Measurements from ENCODE around the gene ARRDC2.
A peak's percentile ranks its signal among the peaks of the same experiment; 100 is the strongest.
"Not testable (repeated sequence)": the region's sequence is repeated elsewhere in the genome, so short reads cannot be mapped to it uniquely, and the experiment has no call there.

The ARRDC2 gene

DNA sequence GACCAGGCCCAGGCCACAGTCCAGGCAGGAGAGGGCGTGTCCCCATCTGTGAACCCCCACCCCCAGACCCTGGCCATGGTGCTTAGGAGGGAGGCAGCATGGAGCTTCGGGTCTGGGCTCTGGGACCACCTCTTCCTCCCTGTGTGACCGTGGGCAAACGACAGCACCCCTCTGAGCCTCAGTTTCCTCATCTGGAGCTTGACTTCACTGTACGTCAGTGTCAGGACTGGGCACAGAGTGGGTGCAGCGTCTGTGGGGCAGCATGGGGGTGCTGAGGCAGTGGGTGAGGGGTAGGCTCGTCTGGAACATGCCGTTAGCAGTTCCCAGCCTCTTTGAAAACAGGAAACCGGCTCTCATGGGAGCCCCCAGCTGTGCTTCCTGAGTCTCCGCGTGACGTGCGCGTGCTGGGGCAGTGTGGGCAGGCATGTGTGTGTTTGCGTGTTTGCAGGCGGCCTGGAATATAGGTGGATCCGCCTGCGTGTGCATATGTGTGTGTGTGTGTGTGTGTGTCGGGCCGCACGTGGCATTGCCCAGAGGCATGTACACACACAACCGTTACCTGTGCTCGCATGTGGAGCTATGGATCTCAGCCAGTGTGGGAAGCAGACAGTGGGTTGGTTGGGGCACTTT is 15.8 kb downstream of the ARRDC2 start:
- no peak overlapping the region for H2BK5ac ChIP-seq (ENCODE audit: low read depth, low read length, poor library complexity)
- no peak overlapping the region for H3K14ac ChIP-seq (ENCODE audit: low read length)
- H3K27ac ChIP-seq (ENCODE audit: low read depth, low read length): no peak overlapping the region
- no peak overlapping the region for H2AK5ac ChIP-seq (ENCODE audit: low read length)
- H3K79me1 ChIP-seq (ENCODE audit: low read length): no peaks in the 10 kb centered on the region
- H4K12ac ChIP-seq (ENCODE audit: low read depth, low read length): no peak overlapping the region
- no peaks in the 10 kb centered on the region for H3K4me1 ChIP-seq (ENCODE audit: control insufficient read depth in 1 of 2, insufficient read depth in 2 of 2, low read length in 2 of 2)
- H2BK12ac ChIP-seq (ENCODE audit: low read length): no peak overlapping the region
- H3K9ac ChIP-seq (ENCODE audit: low read length): no peak overlapping the region
- WGBS (ENCODE audit: extremely low coverage, insufficient coverage, insufficient read length): no CpG with 5 or more reads among the region's 23 CpGs
- H3K23ac ChIP-seq (ENCODE audit: low read length): no peak overlapping the region
- peaks cover 3% of the 10 kb centered on the region for H3K9me3 ChIP-seq (ENCODE audit: insufficient read depth, low read depth, low read length)
- H4K8ac ChIP-seq (ENCODE audit: low read depth, low read length): no peak overlapping the region
- no peak overlapping the region for H2AFZ ChIP-seq (ENCODE audit: insufficient read depth, low read length, poor library complexity)
- H3K4me3 ChIP-seq (ENCODE audit: low read depth, low read length): no peak overlapping the region
- DNase-seq: peak in 1 of 2 donors; percentile 25
- H3K4ac ChIP-seq (ENCODE audit: low read depth, low read length): no peak overlapping the region
- H4K91ac ChIP-seq (ENCODE audit: low read depth, low read length): no peak overlapping the region
- no peaks in the 10 kb centered on the region for H3K27me3 ChIP-seq (ENCODE audit: insufficient read depth, low read length)
- no peaks in the 10 kb centered on the region for H3K79me2 ChIP-seq (ENCODE audit: control insufficient read depth, insufficient read depth, low read length, poor library complexity)
- H3K18ac ChIP-seq (ENCODE audit: low read length): no peak overlapping the region
- H3K36me3 ChIP-seq (ENCODE audit: control insufficient read depth in 1 of 2, insufficient read depth in 2 of 2, low read length in 2 of 2): no peaks in the 10 kb centered on the region
- H2BK120ac ChIP-seq (ENCODE audit: insufficient read depth, low read length, poor library complexity): no peak overlapping the region
- H3K4me2 ChIP-seq (ENCODE audit: low read length): no peak overlapping the region

DNA sequence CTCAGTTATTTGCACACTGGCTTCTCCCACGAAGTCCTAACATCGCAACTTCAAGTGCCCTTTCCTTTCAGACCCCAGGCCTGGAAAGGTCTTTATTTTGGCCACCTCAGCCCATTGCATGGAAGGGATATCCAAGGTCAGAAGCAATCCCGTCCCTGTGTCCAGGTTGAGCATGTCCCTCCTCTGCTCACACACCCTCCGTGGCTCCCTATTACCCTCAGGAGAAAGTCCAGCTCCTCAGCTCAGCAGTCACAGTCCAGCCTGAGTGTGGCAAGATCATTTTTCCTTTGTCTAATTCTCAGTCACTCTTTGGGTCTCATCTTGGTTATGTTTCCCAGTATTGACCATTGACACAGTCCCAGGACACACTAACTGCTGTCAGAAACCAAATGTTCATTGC is 19.2 kb downstream of the ARRDC2 start:
- Histone ChIP-seq H4K91ac (ENCODE audit: low read depth, low read length) (no peak overlapping the region), H3K14ac (ENCODE audit: low read length) (no peak overlapping the region), H4K12ac (ENCODE audit: low read depth, low read length) (no peak overlapping the region), H3K4ac (ENCODE audit: low read depth, low read length) (no peak overlapping the region), H2BK120ac (ENCODE audit: insufficient read depth, low read length, poor library complexity) (no peak overlapping the region), H3K9ac (ENCODE audit: low read length) (no peak overlapping the region), H2BK5ac (ENCODE audit: low read depth, low read length, poor library complexity) (no peak overlapping the region), H3K4me3 (ENCODE audit: low read depth, low read length) (no peak overlapping the region), H3K79me2 (ENCODE audit: control insufficient read depth, insufficient read depth, low read length, poor library complexity) (no peaks in the 10 kb centered on the region), H3K36me3 (ENCODE audit: control insufficient read depth in 1 of 2, insufficient read depth in 2 of 2, low read length in 2 of 2) (no peaks in the 10 kb centered on the region), H3K4me1 (ENCODE audit: control insufficient read depth in 1 of 2, insufficient read depth in 2 of 2, low read length in 2 of 2) (no peaks in the 10 kb centered on the region), H2BK12ac (ENCODE audit: low read length) (no peak overlapping the region), H3K18ac (ENCODE audit: low read length) (no peak overlapping the region), H2AK5ac (ENCODE audit: low read length) (no peak overlapping the region), H3K4me2 (ENCODE audit: low read length) (no peak overlapping the region), H3K9me3 (ENCODE audit: insufficient read depth, low read depth, low read length) (no peaks in the 10 kb centered on the region), H3K23ac (ENCODE audit: low read length) (no peak overlapping the region), H3K27ac (ENCODE audit: low read depth, low read length) (no peak overlapping the region), H3K79me1 (ENCODE audit: low read length) (no peaks in the 10 kb centered on the region), H2AFZ (ENCODE audit: insufficient read depth, low read length, poor library complexity) (no peak overlapping the region), H3K27me3 (ENCODE audit: insufficient read depth, low read length) (no peaks in the 10 kb centered on the region), H4K8ac (ENCODE audit: low read depth, low read length) (no peak overlapping the region)
- WGBS (ENCODE audit: extremely low coverage, insufficient coverage, insufficient read length): no CpG with 5 or more reads among the region's 4 CpGs
- no peak for DNase-seq

DNA sequence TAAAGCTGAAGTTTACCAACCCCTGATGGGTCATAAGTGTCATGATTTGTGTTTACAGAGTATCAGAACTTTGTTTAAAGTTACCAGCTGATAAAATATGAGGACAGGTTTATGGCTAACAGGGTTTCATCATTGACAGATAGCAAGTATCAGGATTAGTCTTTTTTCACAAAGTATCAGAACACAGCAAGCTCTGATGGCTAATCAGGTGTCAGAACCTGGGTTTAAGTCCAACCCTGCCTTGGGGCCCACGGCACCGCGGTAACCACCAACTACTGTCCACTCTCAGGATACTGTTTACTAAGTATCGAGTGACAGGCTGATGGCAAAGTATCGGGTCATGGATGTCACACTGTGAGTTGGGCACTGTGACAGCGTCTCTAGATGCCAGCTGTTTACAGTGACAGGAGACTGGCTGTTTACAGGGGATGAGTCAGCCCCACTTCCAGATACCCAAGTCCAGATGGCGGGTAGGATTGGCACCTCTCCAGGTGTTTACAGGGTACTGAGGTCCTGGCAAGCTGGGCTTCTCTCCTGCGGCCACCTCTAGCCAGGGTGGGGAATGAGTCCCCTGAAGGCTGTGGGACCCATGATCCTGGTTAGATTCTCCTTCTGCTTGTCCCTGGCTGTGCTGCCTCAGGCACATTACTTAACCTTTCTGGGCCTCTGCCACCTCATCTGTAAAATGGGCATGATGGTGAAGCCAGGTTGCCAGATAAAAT is 21.8 kb downstream of the ARRDC2 start:
- no peak overlapping the region for H4K8ac ChIP-seq (ENCODE audit: low read depth, low read length)

GRCh38 chr19:18031401-18031800 is 23.4 kb downstream of the ARRDC2 start:
- not testable (repeated sequence) for H2BK120ac ChIP-seq (ENCODE audit: insufficient read depth, low read length, poor library complexity); H2AFZ ChIP-seq (ENCODE audit: insufficient read depth, low read length, poor library complexity); H3K9me3 ChIP-seq (ENCODE audit: insufficient read depth, low read depth, low read length); H2BK5ac ChIP-seq (ENCODE audit: low read depth, low read length, poor library complexity); H3K23ac ChIP-seq (ENCODE audit: low read length); H3K27ac ChIP-seq (ENCODE audit: low read depth, low read length); H3K4me2 ChIP-seq (ENCODE audit: low read length); H3K27me3 ChIP-seq (ENCODE audit: insufficient read depth, low read length); H4K91ac ChIP-seq (ENCODE audit: low read depth, low read length); H4K8ac ChIP-seq (ENCODE audit: low read depth, low read length); H4K12ac ChIP-seq (ENCODE audit: low read depth, low read length); H3K18ac ChIP-seq (ENCODE audit: low read length); H3K79me1 ChIP-seq (ENCODE audit: low read length); H3K9ac ChIP-seq (ENCODE audit: low read length); H3K4me1 ChIP-seq (ENCODE audit: control insufficient read depth in 1 of 2, insufficient read depth in 2 of 2, low read length in 2 of 2); H2BK12ac ChIP-seq (ENCODE audit: low read length); H3K79me2 ChIP-seq (ENCODE audit: control insufficient read depth, insufficient read depth, low read length, poor library complexity); DNase-seq; H3K36me3 ChIP-seq (ENCODE audit: control insufficient read depth in 1 of 2, insufficient read depth in 2 of 2, low read length in 2 of 2); H3K4ac ChIP-seq (ENCODE audit: low read depth, low read length); H3K14ac ChIP-seq (ENCODE audit: low read length); H3K4me3 ChIP-seq (ENCODE audit: low read depth, low read length); H2AK5ac ChIP-seq (ENCODE audit: low read length)
- WGBS (ENCODE audit: extremely low coverage, insufficient coverage, insufficient read length): no CpG with 5 or more reads among the region's 5 CpGs

More for the DNA sequence above, 21.8 kb downstream of the ARRDC2 start:
- Histone ChIP-seq H2BK5ac (ENCODE audit: low read depth, low read length, poor library complexity) (no peak overlapping the region), H3K4ac (ENCODE audit: low read depth, low read length) (no peak overlapping the region), H3K27ac (ENCODE audit: low read depth, low read length) (no peak overlapping the region), H3K36me3 (ENCODE audit: control insufficient read depth in 1 of 2, insufficient read depth in 2 of 2, low read length in 2 of 2) (no peaks in the 10 kb centered on the region), H2AFZ (ENCODE audit: insufficient read depth, low read length, poor library complexity) (no peak overlapping the region), H2BK120ac (ENCODE audit: insufficient read depth, low read length, poor library complexity) (no peak overlapping the region), H3K9me3 (ENCODE audit: insufficient read depth, low read depth, low read length) (no peaks in the 10 kb centered on the region), H2BK12ac (ENCODE audit: low read length) (no peak overlapping the region), H3K9ac (ENCODE audit: low read length) (no peak overlapping the region), H4K12ac (ENCODE audit: low read depth, low read length) (no peak overlapping the region), H3K79me2 (ENCODE audit: control insufficient read depth, insufficient read depth, low read length, poor library complexity) (no peaks in the 10 kb centered on the region), H3K79me1 (ENCODE audit: low read length) (no peaks in the 10 kb centered on the region), H3K23ac (ENCODE audit: low read length) (no peak overlapping the region), H4K91ac (ENCODE audit: low read depth, low read length) (no peak overlapping the region), H3K4me1 (ENCODE audit: control insufficient read depth in 1 of 2, insufficient read depth in 2 of 2, low read length in 2 of 2) (no peaks in the 10 kb centered on the region), H3K27me3 (ENCODE audit: insufficient read depth, low read length) (no peaks in the 10 kb centered on the region), H3K18ac (ENCODE audit: low read length) (no peak overlapping the region), H3K4me3 (ENCODE audit: low read depth, low read length) (no peak overlapping the region), H3K4me2 (ENCODE audit: low read length) (no peak overlapping the region), H3K14ac (ENCODE audit: low read length) (no peak overlapping the region), H2AK5ac (ENCODE audit: low read length) (no peak overlapping the region)
- no CpG with 5 or more reads among the region's 8 CpGs for WGBS (ENCODE audit: extremely low coverage, insufficient coverage, insufficient read length)
- DNase-seq: no peak

All from trophoblast cell (in vitro differentiated cells and primary cell).